ENCODE data around the gene CAPZB.

DNA sequence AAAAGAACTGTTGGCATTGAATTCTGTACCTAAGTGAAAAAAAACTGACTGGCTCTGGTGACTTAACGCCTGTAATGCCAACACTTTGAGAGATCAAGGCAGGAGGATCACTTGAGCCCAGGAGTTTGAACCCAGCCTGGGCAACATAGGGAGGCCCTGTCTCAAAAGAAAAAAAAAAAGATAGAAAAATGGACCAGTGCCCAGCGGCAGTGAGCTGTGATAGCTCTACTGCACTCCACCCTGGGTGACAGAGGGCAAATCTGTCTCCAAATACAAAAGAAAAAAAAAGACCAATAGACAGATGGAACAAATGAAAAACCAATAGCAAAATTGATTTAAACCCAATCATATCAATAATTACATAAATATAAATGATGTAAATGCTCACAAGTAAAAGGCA lies 196.1 kb downstream of the CAPZB start:
- TF ChIP-seq EZH2 (IDR thresholded peaks at IDR 0.05; ENCODE audit: borderline replicate concordance, low read length) = no peak
- TF ChIP-seq, protein P1, sequence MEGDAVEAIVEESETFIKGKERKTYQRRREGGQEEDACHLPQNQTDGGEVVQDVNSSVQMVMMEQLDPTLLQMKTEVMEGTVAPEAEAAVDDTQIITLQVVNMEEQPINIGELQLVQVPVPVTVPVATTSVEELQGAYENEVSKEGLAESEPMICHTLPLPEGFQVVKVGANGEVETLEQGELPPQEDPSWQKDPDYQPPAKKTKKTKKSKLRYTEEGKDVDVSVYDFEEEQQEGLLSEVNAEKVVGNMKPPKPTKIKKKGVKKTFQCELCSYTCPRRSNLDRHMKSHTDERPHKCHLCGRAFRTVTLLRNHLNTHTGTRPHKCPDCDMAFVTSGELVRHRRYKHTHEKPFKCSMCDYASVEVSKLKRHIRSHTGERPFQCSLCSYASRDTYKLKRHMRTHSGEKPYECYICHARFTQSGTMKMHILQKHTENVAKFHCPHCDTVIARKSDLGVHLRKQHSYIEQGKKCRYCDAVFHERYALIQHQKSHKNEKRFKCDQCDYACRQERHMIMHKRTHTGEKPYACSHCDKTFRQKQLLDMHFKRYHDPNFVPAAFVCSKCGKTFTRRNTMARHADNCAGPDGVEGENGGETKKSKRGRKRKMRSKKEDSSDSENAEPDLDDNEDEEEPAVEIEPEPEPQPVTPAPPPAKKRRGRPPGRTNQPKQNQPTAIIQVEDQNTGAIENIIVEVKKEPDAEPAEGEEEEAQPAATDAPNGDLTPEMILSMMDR (conservative IDR thresholded peaks at IDR 0.05 in 1 of 2, IDR thresholded peaks at IDR 0.05 in 1 of 2; ENCODE audit: extremely low read depth in 1 of 2, insufficient read depth in 1 of 2, low read depth in 1 of 2, low read length in 2 of 2) = no peak

Measured in mammary epithelial cell (primary cell).